ENCODE measurements around the gene PCDHA6. TPM values are rescaled to one million over a fixed set of nuclear protein-coding genes. Genes with fewer than 3 reads are reported as not detected.
A peak's percentile ranks its signal among the peaks of the same experiment; 100 is the strongest.

PCDHA6 gene
- total RNA-seq (2014; rRNA removed; shearing (Covaris generic)): 4.6 and 5.2 TPM in 2 replicates
- 2.0 and 2.1 TPM in 2 replicates for polyA plus RNA-seq (2016; fragmentation: Nextera tagmentation; extraction: Ambion mirVana)
- long read RNA-seq: 0 reads

- no peaks in the 10 kb centered on the region for H3K9me2 ChIP-seq (ENCODE audit: insufficient read depth)
- DNase-seq (ENCODE audit: low spot score): no peak
- no peak within 1 kb of the TSS for H3K4me2 ChIP-seq
- H3K4me1 ChIP-seq (ENCODE audit: insufficient read depth): no peaks in the 10 kb centered on the region
- no peaks in the 10 kb centered on the region; the same call in 2 of the 3 replicates for H3K4me1 Mint-ChIP-seq
- no peaks in the 10 kb centered on the region for H3K79me2 ChIP-seq (replicated peaks; ENCODE audit: insufficient read depth)
- H3K4me3 Mint-ChIP-seq: peak within 1 kb of the TSS; percentile 68
- no peaks in the 10 kb centered on the region for H3K27me3 ChIP-seq (ENCODE audit: insufficient read depth)
- H3K27me3 Mint-ChIP-seq (ENCODE audit: insufficient read depth, low read depth, poor library complexity): peaks cover 2% of the 10 kb centered on the region
- H3K36me3 ChIP-seq (ENCODE audit: insufficient read depth): no peaks in the 10 kb centered on the region
- no peaks in the 10 kb centered on the region for H4K20me1 ChIP-seq (replicated peaks; ENCODE audit: insufficient read depth)
- ATAC-seq: peak; percentile 28; the same call in 1 of the 3 replicates
- peak within 1 kb of the TSS; percentile 37; the same call in 1 of the 2 replicates for H3K4me3 ChIP-seq
- H2AFZ ChIP-seq: no peak within 1 kb of the TSS
- H3K36me3 Mint-ChIP-seq (ENCODE audit: low read depth): peaks cover 18% of the 10 kb centered on the region
- no peak within 1 kb of the TSS for H3K27ac ChIP-seq (ENCODE audit: low read depth)
- no peak within 1 kb of the TSS for H3K27ac Mint-ChIP-seq
- H3K9me3 Mint-ChIP-seq: peaks cover 5% of the 10 kb centered on the region; the same call in 2 of the 3 replicates
- H3F3A ChIP-seq (replicated peaks; ENCODE audit: low read depth): no peaks in the 10 kb centered on the region
- TF ChIP-seq CTCF (conservative IDR thresholded peaks at IDR 0.05; ENCODE audit: low read depth in 2 of 2): peak; percentile 29 to 31; a peak in 3 of 4 replicates
- no peak for TF ChIP-seq STAT1 (IDR thresholded peaks at IDR 0.05; ENCODE audit: unreplicated experiment)
These were observed at the start of gene PCDHA6 for GRCh38 chr5:140827704-140828361. Gene PCDHA6, plus strand, starts transcription at chr5:140827960. Its CDS starts 132 bp downstream, at chr5:140828092.

GRCh38 chr5:140780512-140780911 is 47.2 kb upstream of the PCDHA6 start:
- no peaks in the 10 kb centered on the region; the same call in 1 of the 2 replicates for H3K36me3 ChIP-seq (ENCODE audit: insufficient read depth)
- no peaks in the 10 kb centered on the region for H3F3A ChIP-seq (replicated peaks; ENCODE audit: low read depth)
- no peaks in the 10 kb centered on the region for H4K20me1 ChIP-seq (replicated peaks; ENCODE audit: insufficient read depth)
- Mint-ChIP-seq H3K36me3 (ENCODE audit: low read depth) (peaks cover 27% of the 10 kb centered on the region), H3K27me3 (ENCODE audit: insufficient read depth, low read depth, poor library complexity) (no peaks in the 10 kb centered on the region), H3K9me3 (peaks cover 84% of the 10 kb centered on the region), H3K4me1 (no peaks in the 10 kb centered on the region), H3K27ac (no peak overlapping the region), H3K4me3 (no peak overlapping the region)
- H3K4me3 ChIP-seq: no peak overlapping the region
- DNase-seq (ENCODE audit: low spot score): no peak
- H2AFZ ChIP-seq: no peak overlapping the region
- no peaks in the 10 kb centered on the region for H3K27me3 ChIP-seq (ENCODE audit: insufficient read depth)
- H3K79me2 ChIP-seq (replicated peaks; ENCODE audit: insufficient read depth): no peaks in the 10 kb centered on the region
- H3K4me1 ChIP-seq (ENCODE audit: insufficient read depth): no peaks in the 10 kb centered on the region
- no peak for ATAC-seq
- H3K4me2 ChIP-seq: no peak overlapping the region
- H3K27ac ChIP-seq (ENCODE audit: low read depth): no peak overlapping the region
- H3K9me2 ChIP-seq (ENCODE audit: insufficient read depth): 0 out of 2 replicates have a peak, but pooled peaks cover 4% of the 10 kb centered on the region
- TF ChIP-seq NANOG (IDR thresholded peaks at IDR 0.05; ENCODE audit: borderline replicate concordance) (no peak), ZNF331 (CRISPR knock-in tag; IDR thresholded peaks at IDR 0.05; ENCODE audit: low read depth) (no peak), STAT1 (IDR thresholded peaks at IDR 0.05; ENCODE audit: unreplicated experiment) (no peak), EZH2phosphoT487 (IDR thresholded peaks at IDR 0.05; ENCODE audit: unreplicated experiment) (no peak), EZH2 (IDR thresholded peaks at IDR 0.05; ENCODE audit: low read depth, unreplicated experiment) (no peak), ZNF462 (CRISPR knock-in tag; IDR thresholded peaks at IDR 0.05) (no peak), POLR2AphosphoS5 (IDR thresholded peaks at IDR 0.05; ENCODE audit: low read depth) (no peak), REST (IDR thresholded peaks at IDR 0.05; ENCODE audit: unreplicated experiment) (no peak)

Measured in GM23338 (cell line).